ENCODE measurements around the gene KIF26A. TPM values are rescaled to one million over a fixed set of nuclear protein-coding genes. Genes with fewer than 3 reads are reported as not detected.

Gene KIF26A
- total RNA-seq, 4 donors from 2014 or later = 0.74 to 7.3 (median 2.4) TPM

DNA sequence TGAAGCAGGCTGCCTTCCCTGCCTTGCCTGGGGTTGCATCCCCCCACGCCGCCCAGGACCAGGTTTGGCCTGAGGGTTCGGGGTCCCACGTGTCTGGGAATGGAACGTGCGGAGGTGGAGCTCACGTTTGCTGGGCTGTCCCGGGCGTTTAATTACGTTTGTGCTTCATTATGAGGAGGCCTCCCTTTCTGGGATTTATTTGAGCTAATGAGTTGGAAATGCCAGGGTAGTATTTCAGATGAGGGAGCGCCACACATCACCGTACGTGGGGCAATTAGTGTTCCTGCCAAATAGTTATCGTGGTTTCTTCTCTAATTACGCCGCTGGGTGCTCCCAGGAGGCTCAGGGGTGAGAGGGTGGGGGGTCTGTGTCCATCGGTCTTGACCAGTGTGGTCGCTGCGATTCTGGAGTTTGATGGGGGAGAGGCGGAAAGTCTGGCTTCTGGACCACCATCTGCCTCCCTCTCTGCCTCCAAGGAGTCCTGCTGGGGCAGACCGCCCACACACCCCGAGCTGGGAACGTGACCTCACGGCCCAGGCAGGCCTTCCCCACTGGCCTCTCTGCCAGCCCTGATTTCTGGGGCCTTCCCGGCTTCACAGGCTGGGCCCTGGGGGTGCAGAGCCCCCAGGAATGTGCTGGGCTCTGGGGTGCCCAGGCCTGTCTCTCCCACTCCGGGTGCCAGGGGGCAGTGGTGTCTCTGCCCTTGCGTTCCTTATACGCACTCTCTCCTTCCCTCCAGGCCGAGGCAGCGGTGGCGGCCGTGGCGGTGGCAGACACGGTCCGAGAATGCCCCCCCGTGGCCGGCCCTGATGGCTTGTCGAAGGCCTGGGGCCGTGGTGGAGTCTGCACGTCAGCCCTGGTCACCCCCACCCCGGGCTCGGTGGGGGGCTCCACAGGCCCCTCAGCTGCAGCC is 18.9 kb downstream of the KIF26A start:
- no peak for ATAC-seq (ENCODE audit: low FRiP score)
- TF ChIP-seq, protein P1, sequence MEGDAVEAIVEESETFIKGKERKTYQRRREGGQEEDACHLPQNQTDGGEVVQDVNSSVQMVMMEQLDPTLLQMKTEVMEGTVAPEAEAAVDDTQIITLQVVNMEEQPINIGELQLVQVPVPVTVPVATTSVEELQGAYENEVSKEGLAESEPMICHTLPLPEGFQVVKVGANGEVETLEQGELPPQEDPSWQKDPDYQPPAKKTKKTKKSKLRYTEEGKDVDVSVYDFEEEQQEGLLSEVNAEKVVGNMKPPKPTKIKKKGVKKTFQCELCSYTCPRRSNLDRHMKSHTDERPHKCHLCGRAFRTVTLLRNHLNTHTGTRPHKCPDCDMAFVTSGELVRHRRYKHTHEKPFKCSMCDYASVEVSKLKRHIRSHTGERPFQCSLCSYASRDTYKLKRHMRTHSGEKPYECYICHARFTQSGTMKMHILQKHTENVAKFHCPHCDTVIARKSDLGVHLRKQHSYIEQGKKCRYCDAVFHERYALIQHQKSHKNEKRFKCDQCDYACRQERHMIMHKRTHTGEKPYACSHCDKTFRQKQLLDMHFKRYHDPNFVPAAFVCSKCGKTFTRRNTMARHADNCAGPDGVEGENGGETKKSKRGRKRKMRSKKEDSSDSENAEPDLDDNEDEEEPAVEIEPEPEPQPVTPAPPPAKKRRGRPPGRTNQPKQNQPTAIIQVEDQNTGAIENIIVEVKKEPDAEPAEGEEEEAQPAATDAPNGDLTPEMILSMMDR (IDR thresholded peaks at IDR 0.05) = no peak
- no peak for DNase-seq (ENCODE audit: low spot score)

DNA sequence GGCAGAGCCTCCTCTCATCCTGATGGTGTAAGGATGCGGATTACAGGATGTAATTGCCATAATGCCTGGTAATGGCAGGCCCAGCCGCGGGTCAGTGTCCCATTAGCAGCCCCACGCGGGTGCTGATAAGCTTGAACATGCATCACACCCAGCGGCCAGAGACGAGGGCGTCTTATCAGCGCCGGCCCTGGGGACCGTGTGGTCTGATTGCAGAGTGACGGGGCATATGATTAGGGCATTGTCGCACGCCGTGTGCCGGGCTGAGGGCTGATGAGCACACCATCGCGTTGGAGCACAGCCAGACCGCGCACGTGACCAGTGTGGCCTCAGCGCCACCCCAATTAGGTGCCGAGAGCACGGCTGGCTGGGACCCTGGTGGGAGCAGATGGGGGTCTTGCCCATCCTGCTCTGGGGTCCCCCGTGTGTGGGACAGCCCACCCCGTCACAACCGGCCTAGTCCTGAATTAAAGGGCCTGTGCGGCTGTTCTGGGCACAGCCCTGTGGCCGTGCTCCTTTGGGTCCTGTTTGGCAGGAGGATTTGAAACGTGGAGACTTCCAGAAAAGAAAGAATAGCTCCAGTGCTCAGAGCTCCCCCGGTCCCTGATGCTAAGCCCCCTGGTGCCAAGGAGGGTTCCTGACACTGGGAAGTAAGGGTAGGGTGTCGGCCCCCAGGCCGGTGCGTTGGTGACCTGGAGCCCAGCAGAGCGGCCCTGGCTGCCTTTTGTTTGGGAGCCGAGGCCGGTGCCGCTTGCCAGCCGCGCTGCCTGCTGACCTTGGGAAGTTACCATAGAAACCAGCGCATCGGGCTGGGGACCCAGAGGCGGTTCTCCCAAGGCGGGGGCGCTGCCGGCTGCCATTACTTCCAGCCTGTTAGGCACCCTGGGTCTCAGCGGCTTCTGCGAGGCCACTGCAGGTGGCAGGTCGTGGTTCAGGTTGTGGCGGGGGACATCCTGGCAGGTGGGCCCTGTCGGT is 20.7 kb downstream of the KIF26A start:
- ATAC-seq (ENCODE audit: low FRiP score) = no peak
- no peak for DNase-seq (ENCODE audit: low spot score)
- TF ChIP-seq, protein P1 (IDR thresholded peaks at IDR 0.05) = no peak

DNA sequence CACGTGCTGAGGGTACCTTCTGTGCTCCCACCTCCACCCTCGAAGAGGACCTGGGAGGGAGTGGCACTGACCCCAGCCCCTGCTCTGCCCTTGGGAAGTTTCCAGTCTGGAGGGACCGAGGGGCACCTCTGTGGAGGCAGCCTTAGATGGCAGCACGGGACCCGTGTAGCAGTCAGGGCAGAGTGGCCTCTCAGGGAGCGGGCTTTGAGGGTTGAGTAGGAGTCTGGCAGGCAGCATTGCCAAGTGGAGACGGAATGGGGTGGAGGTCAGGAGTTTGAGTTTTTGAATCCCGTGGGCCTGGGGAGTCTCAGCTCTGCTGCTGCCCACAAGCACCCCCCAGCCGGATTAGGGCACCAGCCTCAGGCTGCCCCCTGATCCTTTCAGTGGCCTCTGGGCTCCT is 21.6 kb downstream of the KIF26A start:
- TF ChIP-seq, protein P1 (IDR thresholded peaks at IDR 0.05) = no peak
- ATAC-seq (ENCODE audit: low FRiP score) (no peak), DNase-seq (ENCODE audit: low spot score) (no peak)

DNA sequence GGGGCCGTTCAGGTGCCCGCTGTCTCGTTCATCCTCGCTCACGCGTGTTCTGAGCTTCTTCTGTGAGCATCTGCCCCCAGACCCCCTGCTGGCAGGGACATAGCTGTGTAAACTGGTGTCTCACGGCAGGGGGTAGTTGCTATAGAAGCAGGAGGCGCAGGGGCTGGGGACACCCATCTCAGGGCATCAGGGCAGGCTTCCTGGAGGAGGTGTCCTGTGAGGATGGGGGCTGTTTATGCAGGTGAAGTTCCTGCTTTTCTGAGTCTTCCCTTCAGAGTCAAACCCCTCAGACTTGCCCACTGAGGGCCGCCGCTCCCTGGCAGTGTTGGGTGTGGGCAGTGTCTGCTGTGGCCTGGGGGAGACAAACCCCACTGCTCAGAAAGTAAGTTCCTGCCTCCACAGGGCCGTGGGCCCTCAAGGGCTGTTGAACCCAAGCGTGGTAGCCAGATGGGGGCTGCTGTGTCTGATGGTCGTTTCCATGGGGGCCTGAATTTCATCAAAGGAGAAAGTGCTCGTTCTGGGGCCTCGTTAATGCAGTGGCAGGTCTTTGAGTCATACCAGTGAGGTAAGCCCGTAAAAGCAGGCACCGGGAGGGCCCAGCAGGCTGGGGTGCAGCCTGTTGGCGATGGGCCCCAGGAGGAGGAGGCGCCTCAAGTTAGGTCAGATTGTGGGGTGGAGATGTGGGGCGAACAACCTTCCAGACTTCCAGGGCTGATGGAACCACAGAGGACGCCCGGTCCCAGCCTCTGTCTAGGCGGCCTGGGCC is 23.4 kb downstream of the KIF26A start:
- ATAC-seq (ENCODE audit: low FRiP score) (no peak), DNase-seq (ENCODE audit: low spot score) (no peak)
- TF ChIP-seq, protein P1 (IDR thresholded peaks at IDR 0.05) = no peak

DNA sequence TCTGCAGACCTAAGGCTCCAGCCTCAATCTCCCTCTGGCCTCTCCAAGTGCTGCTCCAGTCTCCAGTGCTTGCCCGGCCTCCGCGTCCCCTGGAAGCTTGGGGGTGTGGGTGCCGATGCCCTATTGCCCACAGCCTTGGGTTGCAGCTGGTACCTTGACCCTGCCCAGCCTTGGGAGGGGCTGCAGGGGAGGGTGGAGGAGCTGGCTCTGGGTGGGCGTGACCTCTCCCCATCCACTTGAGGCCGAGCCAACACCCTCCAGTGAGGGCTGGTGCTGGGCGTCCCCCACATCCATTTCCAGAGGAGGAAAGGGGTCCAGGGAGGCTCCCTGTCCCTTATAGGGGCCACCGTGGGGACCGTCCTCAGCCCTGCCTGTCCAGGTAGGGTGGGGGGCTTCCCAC is 24.1 kb downstream of the KIF26A start:
- TF ChIP-seq, protein P1 (IDR thresholded peaks at IDR 0.05) = no peak
- DNase-seq (ENCODE audit: low spot score) (no peak), ATAC-seq (ENCODE audit: low FRiP score) (no peak)

DNA sequence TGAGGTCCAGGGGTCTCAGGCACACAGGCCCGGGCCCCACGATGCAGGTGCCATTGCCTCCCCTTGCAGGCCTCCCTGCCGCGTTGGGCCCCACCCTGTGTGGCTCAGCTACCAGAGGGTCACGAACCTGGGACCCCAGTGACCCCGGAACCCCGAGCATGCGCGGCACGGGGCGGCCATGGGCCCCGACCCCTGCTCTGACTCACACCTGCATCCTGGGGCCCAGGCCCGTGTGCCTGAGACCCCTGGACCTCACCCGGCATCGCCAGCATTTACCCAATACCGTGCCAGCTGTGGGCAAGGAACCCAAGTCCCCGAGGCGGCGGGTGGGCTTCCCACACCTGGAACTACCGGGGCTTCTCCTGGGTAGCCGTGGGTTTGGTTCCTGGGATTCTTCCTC is 25.2 kb downstream of the KIF26A start:
- ATAC-seq (ENCODE audit: low FRiP score) (no peak), DNase-seq (ENCODE audit: low spot score) (no peak)
- TF ChIP-seq, protein P1 (IDR thresholded peaks at IDR 0.05) = no peak
